ENCODE data around the gene PLA2G4D.

PLA2G4D gene

GRCh38 chr15:42083916-42084315 lies 10.4 kb downstream of the PLA2G4D start:
- no peaks in the 10 kb centered on the region for H3K36me3 ChIP-seq
- no peak overlapping the region for H3K4me3 ChIP-seq (ENCODE audit: low read depth, low read length)
- TF ChIP-seq, protein P1, sequence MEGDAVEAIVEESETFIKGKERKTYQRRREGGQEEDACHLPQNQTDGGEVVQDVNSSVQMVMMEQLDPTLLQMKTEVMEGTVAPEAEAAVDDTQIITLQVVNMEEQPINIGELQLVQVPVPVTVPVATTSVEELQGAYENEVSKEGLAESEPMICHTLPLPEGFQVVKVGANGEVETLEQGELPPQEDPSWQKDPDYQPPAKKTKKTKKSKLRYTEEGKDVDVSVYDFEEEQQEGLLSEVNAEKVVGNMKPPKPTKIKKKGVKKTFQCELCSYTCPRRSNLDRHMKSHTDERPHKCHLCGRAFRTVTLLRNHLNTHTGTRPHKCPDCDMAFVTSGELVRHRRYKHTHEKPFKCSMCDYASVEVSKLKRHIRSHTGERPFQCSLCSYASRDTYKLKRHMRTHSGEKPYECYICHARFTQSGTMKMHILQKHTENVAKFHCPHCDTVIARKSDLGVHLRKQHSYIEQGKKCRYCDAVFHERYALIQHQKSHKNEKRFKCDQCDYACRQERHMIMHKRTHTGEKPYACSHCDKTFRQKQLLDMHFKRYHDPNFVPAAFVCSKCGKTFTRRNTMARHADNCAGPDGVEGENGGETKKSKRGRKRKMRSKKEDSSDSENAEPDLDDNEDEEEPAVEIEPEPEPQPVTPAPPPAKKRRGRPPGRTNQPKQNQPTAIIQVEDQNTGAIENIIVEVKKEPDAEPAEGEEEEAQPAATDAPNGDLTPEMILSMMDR (IDR thresholded peaks at IDR 0.05; ENCODE audit: low read depth, low read length) = no peak
- no peaks in the 10 kb centered on the region for H3K9me3 ChIP-seq (ENCODE audit: severe bottlenecking)
- H3K27me3 ChIP-seq (ENCODE audit: insufficient read depth, low read depth, severe bottlenecking) = no peaks in the 10 kb centered on the region
- no peak overlapping the region for H3K27ac ChIP-seq
- DNase-seq = no peak

GRCh38 chr15:42083605-42083908 lies 10.8 kb downstream of the PLA2G4D start:
- no peak for DNase-seq
- TF ChIP-seq, protein P1 (IDR thresholded peaks at IDR 0.05; ENCODE audit: low read depth, low read length) = no peak
- H3K9me3 ChIP-seq (ENCODE audit: severe bottlenecking) = no peaks in the 10 kb centered on the region
- H3K27ac ChIP-seq = no peak overlapping the region
- H3K27me3 ChIP-seq (ENCODE audit: insufficient read depth, low read depth, severe bottlenecking) = no peaks in the 10 kb centered on the region
- no peaks in the 10 kb centered on the region for H3K36me3 ChIP-seq
- no peak overlapping the region for H3K4me3 ChIP-seq (ENCODE audit: low read depth, low read length)

DNA sequence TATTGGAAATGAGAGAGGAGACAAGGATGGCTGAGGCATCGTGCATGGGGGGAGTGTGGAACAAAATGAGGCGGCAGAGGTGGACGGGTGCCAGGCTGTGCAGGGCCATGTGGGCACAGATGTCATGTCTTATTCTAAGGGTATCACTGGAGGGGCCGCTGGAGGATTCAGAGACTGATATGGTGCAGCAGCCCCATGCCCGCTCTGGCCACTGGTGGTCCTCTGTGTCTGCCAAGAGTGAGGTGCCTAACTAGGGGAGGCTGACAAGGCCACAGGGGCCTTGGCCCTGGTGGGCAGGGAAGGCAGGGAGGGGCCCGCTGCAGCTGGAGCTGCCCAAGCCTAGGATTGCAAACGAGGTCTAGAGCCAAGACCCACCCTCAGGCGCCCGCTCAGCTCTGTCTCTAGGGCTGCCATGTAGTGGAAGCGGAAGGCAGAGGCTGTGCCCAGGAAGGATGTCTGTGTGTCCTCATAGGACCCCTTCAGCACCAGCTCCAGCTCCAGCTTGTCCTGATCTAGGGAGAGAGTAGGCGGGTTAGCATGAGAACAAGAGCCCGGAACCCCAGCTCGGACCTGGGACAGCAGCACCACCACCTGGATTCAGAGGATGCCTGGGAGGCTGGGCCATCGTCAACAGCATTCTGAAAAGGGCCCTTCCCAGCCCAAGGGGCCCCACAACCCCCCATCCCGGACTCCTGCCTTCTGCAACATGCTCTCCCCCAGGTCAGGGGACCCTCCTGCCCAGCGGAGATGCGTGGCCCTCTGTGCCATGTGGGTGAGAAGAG lies 11.3 kb downstream of the PLA2G4D start:
- Histone ChIP-seq H3K4me3 (ENCODE audit: low read depth, low read length) (no peak overlapping the region), H3K27ac (no peak overlapping the region), H3K36me3 (no peaks in the 10 kb centered on the region), H3K9me3 (ENCODE audit: severe bottlenecking) (no peaks in the 10 kb centered on the region), H3K27me3 (ENCODE audit: insufficient read depth, low read depth, severe bottlenecking) (no peaks in the 10 kb centered on the region)
- DNase-seq = no peak
- TF ChIP-seq, protein P1 (IDR thresholded peaks at IDR 0.05; ENCODE audit: low read depth, low read length) = no peak

- Histone ChIP-seq H3K36me3 (no peaks in the 10 kb centered on the region), H3K27me3 (ENCODE audit: insufficient read depth, low read depth, severe bottlenecking) (no peaks in the 10 kb centered on the region), H3K27ac (no peak overlapping the region), H3K9me3 (ENCODE audit: severe bottlenecking) (no peaks in the 10 kb centered on the region), H3K4me3 (ENCODE audit: low read depth, low read length) (no peak overlapping the region)
- TF ChIP-seq, protein P1 (IDR thresholded peaks at IDR 0.05; ENCODE audit: low read depth, low read length) = no peak
- no peak for DNase-seq
Observed at GRCh38 chr15:42082141-42082540, 12.2 kb downstream of the PLA2G4D start.

- TF ChIP-seq, protein P1 (IDR thresholded peaks at IDR 0.05; ENCODE audit: low read depth, low read length) = no peak
- H3K27ac ChIP-seq = no peak overlapping the region
- H3K27me3 ChIP-seq (ENCODE audit: insufficient read depth, low read depth, severe bottlenecking) = no peaks in the 10 kb centered on the region
- H3K9me3 ChIP-seq (ENCODE audit: severe bottlenecking) = no peaks in the 10 kb centered on the region
- no peaks in the 10 kb centered on the region for H3K36me3 ChIP-seq
- DNase-seq = no peak
- H3K4me3 ChIP-seq (ENCODE audit: low read depth, low read length) = no peak overlapping the region
Observed at GRCh38 chr15:42080919-42081830, 13.2 kb downstream of the PLA2G4D start.

Measured in WERI-Rb-1 (cell line).